HG03064 (cell line): ENCODE results near the gene TCOF1.
A peak's percentile ranks its signal among the peaks of the same experiment; 100 is the strongest.

ENCODE experiments used
- ATAC-seq: cut with Tn5 transposase; IDR thresholded peaks from one replicate; pipeline ENCODE4 v1.9.1; 2021; ENCODE audit warnings: low read depth; ENCODE audit not compliant: unreplicated experiment

The TCOF1 gene

DNA sequence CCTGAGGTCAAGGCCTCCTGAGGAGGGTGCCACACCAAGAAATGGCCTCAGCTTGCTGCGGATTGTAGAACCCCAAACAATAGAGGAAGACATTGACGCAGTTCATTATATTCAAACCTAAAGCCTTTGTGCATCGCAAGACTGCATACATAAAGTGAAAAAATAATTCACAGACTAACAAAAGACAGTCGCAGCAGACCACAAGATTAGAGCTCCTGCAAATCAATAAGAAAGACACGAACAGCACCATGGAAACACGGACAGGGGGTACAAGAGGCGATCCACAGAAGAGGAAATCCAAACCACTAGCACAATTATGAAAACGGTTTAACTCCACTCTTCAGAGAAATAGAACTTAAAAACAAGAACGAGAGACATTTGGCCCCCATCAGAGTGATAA lies 10.0 kb upstream of the TCOF1 start:
- ATAC-seq, result no peak

GRCh38 chr5:150349681-150350275 lies 7.7 kb upstream of the TCOF1 start:
- no peak for ATAC-seq

DNA sequence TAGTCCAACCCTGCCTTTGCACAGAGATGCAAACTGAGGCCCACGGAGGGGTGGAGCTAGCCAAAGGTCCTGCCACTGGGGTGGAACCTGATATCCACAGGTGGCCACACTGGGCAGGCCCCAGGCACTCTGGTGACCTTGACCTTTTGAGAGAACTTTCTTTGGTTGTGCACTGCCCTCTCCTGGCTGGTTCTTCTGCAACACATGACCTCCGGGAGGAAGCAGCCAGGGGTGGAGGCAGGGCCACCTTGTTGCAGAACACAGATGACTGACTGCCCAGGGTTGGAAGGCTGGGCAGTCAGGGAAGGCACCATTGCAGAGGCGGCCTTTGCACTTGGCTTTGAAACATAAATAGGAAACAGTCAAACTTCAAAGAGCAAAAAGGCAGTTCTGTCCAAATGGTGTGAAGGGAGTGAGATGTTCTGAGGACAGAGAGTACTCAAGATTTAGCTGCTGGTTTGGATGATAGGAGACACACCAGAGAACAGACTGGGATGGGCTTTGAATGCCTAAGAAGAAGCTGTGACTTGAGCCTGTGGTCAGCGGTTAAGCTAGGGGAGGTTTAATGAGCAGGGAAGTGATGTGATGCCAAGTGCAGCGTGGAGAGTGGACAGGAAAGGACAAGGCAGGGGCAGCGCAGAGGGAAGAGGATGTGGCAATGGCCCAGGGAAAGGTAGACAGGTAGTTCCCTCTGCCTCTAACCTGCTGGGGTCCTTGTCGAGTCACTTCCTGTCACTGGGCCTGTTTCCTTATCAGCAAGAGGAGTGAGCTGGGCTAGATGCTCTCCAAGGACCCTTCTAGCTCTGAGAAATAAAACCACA lies 6.8 kb upstream of the TCOF1 start:
- peak; percentile 89 for ATAC-seq

- ATAC-seq, result no peak
Observed at GRCh38 chr5:150352244-150353031, 5.1 kb upstream of the TCOF1 start.

GRCh38 chr5:150353032-150353675 lies 4.3 kb upstream of the TCOF1 start:
- no peak for ATAC-seq

DNA sequence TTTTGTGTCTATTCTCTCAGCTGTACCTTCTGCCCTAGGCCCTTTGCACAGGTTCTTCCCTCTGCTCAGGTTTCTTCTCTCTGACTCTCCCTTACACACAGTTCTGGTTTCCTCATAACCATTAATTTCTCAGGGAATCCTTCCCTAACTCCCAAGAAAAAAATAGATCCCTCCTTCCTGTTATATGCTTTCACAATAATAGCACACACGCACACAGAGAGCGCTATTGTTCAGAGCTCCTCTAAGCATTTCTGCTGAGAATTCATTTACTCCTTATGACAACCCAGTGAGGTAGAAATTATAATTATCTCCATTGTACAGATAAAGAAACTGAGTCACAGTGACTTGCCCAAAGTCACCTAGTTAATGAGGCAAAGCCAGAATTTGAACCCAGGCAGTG lies 1.7 kb upstream of the TCOF1 start:
- ATAC-seq, result no peak

DNA sequence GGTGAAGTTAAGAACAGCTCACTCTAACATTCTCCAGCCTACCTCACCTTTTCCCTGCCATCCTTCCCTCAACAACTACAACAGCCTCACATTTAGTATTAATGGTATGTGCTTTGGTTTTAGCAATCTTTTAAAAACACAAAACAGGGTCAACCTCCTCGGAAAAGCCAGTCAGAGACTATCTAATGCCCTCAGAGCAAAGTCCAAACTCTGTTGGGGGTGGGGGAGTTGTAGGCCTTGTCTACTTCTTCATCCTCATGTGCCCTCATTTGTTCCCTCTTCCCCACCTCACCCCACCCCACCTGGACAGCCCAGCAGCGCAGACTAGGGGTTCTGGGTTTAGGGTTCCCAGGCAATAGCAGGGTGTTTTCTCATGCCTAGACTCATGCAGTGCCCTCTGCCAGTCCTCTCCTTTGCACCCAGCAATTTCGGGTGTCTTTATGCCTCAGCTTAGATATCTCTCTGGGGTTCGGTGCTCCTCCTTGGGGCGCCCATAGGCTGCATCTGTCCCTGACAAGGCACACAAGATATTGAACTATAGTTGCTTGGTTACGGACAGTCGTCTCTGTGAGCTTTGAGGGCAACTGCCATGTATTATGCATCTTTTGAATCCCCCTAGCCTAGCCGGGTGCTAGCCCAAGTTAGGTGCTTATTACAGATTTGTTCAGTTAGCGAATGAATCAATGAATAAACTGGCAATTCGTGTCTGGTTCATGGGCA lies 762 bp upstream of the TCOF1 start:
- ATAC-seq, result no peak

GRCh38 chr5:150358261-150359095 lies 981 bp downstream of the TCOF1 start:
- ATAC-seq, result no peak

GRCh38 chr5:150361301-150361700 lies 3.8 kb downstream of the TCOF1 start:
- ATAC-seq, result peak; percentile 32

DNA sequence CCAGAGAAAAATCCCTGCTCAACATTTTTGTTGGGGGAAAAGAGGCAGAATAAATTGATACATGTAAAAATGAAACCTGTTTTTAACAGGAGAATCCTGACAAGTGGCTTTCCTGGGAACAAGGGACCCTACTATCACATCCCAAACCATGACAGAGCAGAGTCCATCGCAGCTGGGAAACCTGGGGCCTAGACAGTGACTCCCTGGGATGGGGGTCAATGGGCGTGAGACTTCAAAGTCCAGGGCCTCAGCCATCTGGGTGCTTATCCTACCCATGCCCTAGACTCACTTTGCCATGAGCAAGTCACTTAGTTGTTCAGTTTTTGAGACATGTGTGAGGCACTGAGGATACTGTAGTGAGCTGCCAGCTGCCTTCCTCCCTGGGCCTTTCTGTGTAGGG lies 5.7 kb downstream of the TCOF1 start:
- ATAC-seq, result no peak

- no peak for ATAC-seq
Observed at GRCh38 chr5:150364004-150364403, 6.5 kb downstream of the TCOF1 start.

- ATAC-seq, result no peak
Observed at GRCh38 chr5:150368526-150368925, 11.0 kb downstream of the TCOF1 start.

DNA sequence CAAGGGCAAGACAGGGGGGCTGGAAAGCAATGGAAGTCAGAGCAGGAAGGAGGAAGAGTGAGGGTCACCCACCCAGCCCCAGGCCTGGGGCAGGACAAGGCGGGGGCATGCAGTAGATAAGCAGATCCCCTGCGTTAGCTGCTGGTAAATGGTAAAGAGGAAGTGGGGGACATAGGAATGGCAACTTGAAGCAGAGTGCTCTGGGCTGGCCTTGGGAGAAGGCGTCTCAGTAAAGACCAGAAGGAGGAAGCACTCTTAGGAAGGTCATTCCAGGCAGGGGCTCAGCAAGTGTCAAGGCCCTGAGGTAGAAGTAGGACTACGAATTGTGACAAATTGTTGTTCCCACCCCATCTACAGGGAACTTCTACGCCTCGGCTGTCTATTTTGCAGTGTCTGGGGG lies 15.1 kb downstream of the TCOF1 start:
- ATAC-seq, result no peak

- no peak for ATAC-seq
Observed at GRCh38 chr5:150374651-150375050, 17.2 kb downstream of the TCOF1 start.

DNA sequence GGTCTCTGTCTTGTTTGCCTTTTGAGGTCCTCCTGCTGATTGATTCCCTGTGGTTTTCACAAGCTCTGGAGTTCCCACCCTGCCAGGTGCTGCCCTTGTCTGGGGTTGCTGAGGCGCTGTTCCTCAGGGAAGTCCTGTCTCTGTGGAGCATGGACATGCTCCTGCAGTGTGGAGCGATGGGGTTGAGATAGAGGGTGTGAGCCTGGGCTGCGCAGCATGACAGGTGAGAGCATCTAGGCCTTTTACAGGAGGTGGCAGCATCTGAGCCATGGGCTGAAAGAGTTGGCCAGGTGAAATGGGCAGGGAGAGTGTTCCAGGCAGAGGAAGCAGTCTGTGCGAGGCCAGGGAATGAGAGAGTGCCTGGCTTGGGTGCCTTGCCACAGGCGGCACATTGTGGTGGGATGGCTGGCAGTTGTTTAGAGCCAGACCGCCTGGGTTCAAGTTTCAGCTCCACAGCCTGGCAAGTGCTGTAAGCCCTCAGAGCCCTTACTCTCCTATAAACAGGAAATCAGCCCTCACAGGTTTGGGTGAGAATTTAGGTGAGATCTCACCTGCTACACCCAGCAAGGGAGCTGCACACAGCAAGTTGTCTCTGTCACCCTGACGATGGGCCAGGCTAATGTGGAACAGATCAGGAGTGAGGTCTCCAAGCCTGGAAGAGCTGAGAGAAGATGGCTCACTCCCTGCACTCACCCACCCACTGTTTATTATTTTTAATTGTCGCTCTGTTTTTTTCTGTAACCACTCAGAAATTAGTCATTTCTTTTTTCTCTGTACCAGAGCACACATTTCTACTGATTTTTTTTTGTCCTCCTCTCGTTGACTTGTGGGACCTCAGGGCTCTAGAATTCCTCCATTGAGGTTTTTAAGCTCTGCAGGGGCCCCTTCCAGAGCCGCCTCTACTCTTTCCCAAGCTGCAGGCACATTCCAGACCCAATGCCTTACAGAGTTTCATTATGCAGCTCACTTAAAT lies 19.6 kb downstream of the TCOF1 start:
- ATAC-seq, result no peak

GRCh38 chr5:150377964-150378694 lies 20.6 kb downstream of the TCOF1 start:
- no peak for ATAC-seq

GRCh38 chr5:150384701-150385100 lies 27.2 kb downstream of the TCOF1 start:
- ATAC-seq, result no peak
